T follicular helper cell (primary cell): ENCODE results near the gene GIMD1.
"Not testable (repeated sequence)": the region's sequence is repeated elsewhere in the genome, so short reads cannot be mapped to it uniquely, and the experiment has no call there.

Experiments
- DNase-seq: peaks from one replicate; pipeline ENCODE4 v3.0.0-alpha.2; 2020; ENCODE audit warnings: low read depth
- total RNA-seq, 2 experiments: gene quantifications; one replicate each; lab custom pipeline; 2026; lab: John Stamatoyannopoulos, UW

GIMD1 gene
- total RNA-seq: 0 reads per million in 2 experiments

- no peak for DNase-seq
These were observed at the start of gene GIMD1 for GRCh38 chr4:106368678-106369077. Gene GIMD1 (minus strand): TSS chr4:106368778. CDS start chr4:106367435, 1,343 bp downstream.

GRCh38 chr4:106414366-106414765 lies 45.8 kb upstream of the GIMD1 start:
- no peak for DNase-seq

- DNase-seq: no peak
These were observed 41.6 kb upstream of the GIMD1 start for GRCh38 chr4:106409901-106410889.

- not testable (repeated sequence) for DNase-seq
These were observed 39.4 kb upstream of the GIMD1 start for GRCh38 chr4:106408004-106408403.

GRCh38 chr4:106401157-106401556 lies 32.6 kb upstream of the GIMD1 start:
- DNase-seq: no peak

- DNase-seq: not testable (repeated sequence)
These were observed 30.3 kb upstream of the GIMD1 start for GRCh38 chr4:106398898-106399297.

- DNase-seq: no peak
These were observed 27.0 kb upstream of the GIMD1 start for GRCh38 chr4:106395582-106395981.

- no peak for DNase-seq
These were observed 17.3 kb upstream of the GIMD1 start for GRCh38 chr4:106385853-106386393.

- DNase-seq: no peak
These were observed 16.3 kb upstream of the GIMD1 start for GRCh38 chr4:106384878-106385277.

- DNase-seq: no peak
These were observed 11.6 kb upstream of the GIMD1 start for GRCh38 chr4:106380179-106380578.

GRCh38 chr4:106373026-106373425 lies 4.4 kb upstream of the GIMD1 start:
- DNase-seq: no peak

- no peak for DNase-seq
These were observed 2.6 kb upstream of the GIMD1 start for GRCh38 chr4:106371161-106371560.

- no peak for DNase-seq
These were observed 1.6 kb upstream of the GIMD1 start for GRCh38 chr4:106370214-106370613.

GRCh38 chr4:106369456-106370060 lies 980 bp upstream of the GIMD1 start:
- DNase-seq: no peak

- no peak for DNase-seq
These were observed 1.5 kb downstream of the GIMD1 start for GRCh38 chr4:106367072-106367471.

GRCh38 chr4:106366026-106366425 lies 2.6 kb downstream of the GIMD1 start:
- no peak for DNase-seq

- DNase-seq: no peak
These were observed 3.0 kb downstream of the GIMD1 start for GRCh38 chr4:106365613-106366012.

- DNase-seq: no peak
These were observed 4.3 kb downstream of the GIMD1 start for GRCh38 chr4:106364282-106364681.

- no peak for DNase-seq
These were observed 6.3 kb downstream of the GIMD1 start for GRCh38 chr4:106362086-106362825.

GRCh38 chr4:106358899-106359298 lies 9.7 kb downstream of the GIMD1 start:
- no peak for DNase-seq

- no peak for DNase-seq
These were observed 13.4 kb downstream of the GIMD1 start for GRCh38 chr4:106355193-106355592.

GRCh38 chr4:106353786-106354185 lies 14.8 kb downstream of the GIMD1 start:
- no peak for DNase-seq
